Vagina (tissue), 2 donors: Measurements from ENCODE around the gene RNU6-9.

ENCODE experiments used
- CTCF ChIP-seq, 3 experiments: fragments of 450-650 bp in 2 of 3; fragments of 200-600 bp in 1 of 3; sonication (generic) in 1 of 3; IDR thresholded peaks; one replicate each; pipeline ENCODE4 v1.5.1; 2017 to 2019; ENCODE audit warnings: antibody characterized with exemption in 3 of 3, mild to moderate bottlenecking in 2 of 3, moderate library complexity in 2 of 3
- POLR2A ChIP-seq, 2 donors: fragments of 450-650 bp; IDR thresholded peaks; one replicate each; pipeline ENCODE4 v1.6.1; 2017; ENCODE audit warnings: antibody characterized with exemption in 2 of 2, mild to moderate bottlenecking in 2 of 2, moderate library complexity in 2 of 2

GRCh38 chr19:918152-918437 is 24.8 kb downstream of the RNU6-9 start:
- TF ChIP-seq CTCF (IDR thresholded peaks at IDR 0.05) = no peak
- TF ChIP-seq POLR2A (IDR thresholded peaks at IDR 0.05) = no peak
